Right lung (tissue), 10 donors: Measurements from ENCODE around the gene FAM43B. TPM values are rescaled to one million over a fixed set of nuclear protein-coding genes. Genes with fewer than 3 reads are reported as not detected.
"Not testable (repeated sequence)": the region's sequence is repeated elsewhere in the genome, so short reads cannot be mapped to it uniquely, and the experiment has no call there.

Source experiments
- DNase-seq, 2 donors: peaks; one replicate each; pipeline ENCODE4 v3.0.0-alpha.2; 2013
- long read RNA-seq, 8 donors: transcript quantifications; one replicate each; lab custom pipeline, GENCODE V29; 2026
- polyA plus RNA-seq, 5 donors: library from polyadenylated mRNA; unstranded; fragments of 120-200 nt; gene quantifications; one replicate each; pipeline versions ENCODE4 v1.2.1 to v1.2.3, GENCODE V29; 2013; ENCODE audit warnings: inconsistent platforms in 1 of 5, low replicate concordance in 1 of 5; ENCODE audit not compliant: insufficient read length in 5 of 5, insufficient read depth in 1 of 5

Gene FAM43B, protein sequence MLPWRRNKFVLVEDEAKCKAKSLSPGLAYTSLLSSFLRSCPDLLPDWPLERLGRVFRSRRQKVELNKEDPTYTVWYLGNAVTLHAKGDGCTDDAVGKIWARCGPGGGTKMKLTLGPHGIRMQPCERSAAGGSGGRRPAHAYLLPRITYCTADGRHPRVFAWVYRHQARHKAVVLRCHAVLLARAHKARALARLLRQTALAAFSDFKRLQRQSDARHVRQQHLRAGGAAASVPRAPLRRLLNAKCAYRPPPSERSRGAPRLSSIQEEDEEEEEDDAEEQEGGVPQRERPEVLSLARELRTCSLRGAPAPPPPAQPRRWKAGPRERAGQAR
- polyA plus RNA-seq: 1 to 10 TPM in 1 of 5 donors, under 1 TPM in 4; 0.33 to 1.3 (median 0.37) TPM
- long read RNA-seq, donor 1, partial matches to known transcripts: 0 of 1 reads
- long read RNA-seq, donor 1, other reads (novel, unspliced or antisense): 0 of 1 reads
- long read RNA-seq, donor 2, partial matches to known transcripts: 0 of 1 reads
- long read RNA-seq, donor 2, other reads (novel, unspliced or antisense): 0 of 1 reads
- long read RNA-seq, donor 3, partial matches to known transcripts: 0 of 2 reads
- long read RNA-seq, donor 3, other reads (novel, unspliced or antisense): 0 of 2 reads
- long read RNA-seq, donor 4: 0 reads
- long read RNA-seq, donor 5: 0 reads
- long read RNA-seq, donor 6, partial matches to known transcripts: 0 of 1 reads
- long read RNA-seq, donor 6, other reads (novel, unspliced or antisense): 0 of 1 reads
- long read RNA-seq, donor 7, partial matches to known transcripts: 0 of 1 reads
- long read RNA-seq, donor 7, other reads (novel, unspliced or antisense): 0 of 1 reads
- long read RNA-seq, donor 8: 0 reads

DNA sequence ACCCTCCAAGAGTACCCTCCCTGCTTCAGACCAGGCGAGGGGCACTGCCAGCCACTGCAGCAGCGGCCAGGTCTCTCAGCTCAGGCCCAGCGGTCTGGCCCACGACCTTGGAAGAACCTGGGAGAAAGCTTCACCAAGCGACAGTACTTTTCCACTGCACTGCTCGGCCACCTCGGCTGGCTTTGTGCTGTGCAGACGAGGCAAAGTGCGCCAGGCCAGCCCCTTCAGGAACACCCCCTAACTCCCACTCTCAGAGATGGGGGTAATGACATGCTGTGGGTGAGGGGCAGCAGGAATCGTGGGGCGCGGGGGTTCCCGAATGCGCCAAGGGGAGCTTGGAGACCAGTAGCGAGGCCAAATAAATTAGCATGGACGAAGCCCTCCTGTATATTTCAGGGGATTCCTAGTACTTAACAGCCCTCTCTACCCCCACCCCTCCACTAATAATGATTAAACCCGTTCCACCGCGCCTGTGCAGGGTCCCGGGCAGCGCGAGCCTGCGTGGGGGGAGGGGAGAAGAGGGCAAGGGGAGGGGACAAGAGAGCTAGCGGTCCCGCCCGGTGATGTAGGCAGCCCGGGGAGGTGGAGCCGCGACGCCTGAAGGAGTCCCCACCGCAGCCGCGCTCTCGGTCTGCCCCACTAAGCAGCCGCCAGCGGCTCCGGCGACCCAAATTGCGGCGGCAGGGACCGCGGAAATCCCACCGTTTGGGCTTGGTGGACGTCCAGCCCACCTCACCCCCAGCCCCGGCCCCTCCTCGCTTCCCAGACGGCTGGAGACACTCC, at the start of gene FAM43B:
Gene FAM43B, plus strand, starts transcription at position 629 of the 783 bp plus-strand sequence. CDS start 401 bp downstream, outside the sequence.
- DNase-seq: peak; percentile 77 to 83

DNA sequence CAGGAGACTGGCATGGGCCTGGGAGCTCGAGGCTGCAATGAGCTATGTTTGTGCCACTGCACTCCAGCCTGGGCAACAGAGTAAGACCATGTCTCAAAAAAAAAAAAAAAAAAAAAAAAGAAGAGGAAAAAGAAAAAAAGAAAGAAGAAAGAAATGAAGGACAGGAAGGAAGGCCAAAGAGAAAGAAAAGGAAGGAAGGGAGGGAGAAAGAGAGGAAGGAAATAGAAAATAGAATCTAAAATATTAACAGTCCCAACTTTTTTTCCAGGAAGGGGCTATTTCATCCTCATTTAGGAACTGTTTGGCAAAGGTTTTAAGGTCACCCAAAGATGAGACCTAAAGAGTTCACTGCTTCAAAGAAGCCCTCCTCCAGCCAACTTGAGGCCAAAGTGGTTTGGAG, 46.9 kb upstream of the FAM43B start:
- no peak for DNase-seq

DNA sequence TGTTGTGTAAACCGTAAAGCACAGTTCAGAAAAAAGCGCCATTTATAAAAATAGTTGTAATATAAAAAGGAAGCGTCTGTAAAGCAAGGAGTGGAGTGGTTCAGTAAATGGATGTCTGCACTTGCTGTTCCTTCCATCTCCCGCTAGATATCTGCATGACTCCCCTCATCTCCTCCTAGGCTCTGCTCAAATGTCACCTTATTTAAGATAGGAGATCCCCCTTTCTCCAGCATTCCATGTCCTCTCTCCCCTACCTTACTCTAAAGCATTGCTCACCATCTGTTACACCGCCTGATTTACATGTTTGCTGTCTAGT, 45.2 kb upstream of the FAM43B start:
- no peak for DNase-seq

DNA sequence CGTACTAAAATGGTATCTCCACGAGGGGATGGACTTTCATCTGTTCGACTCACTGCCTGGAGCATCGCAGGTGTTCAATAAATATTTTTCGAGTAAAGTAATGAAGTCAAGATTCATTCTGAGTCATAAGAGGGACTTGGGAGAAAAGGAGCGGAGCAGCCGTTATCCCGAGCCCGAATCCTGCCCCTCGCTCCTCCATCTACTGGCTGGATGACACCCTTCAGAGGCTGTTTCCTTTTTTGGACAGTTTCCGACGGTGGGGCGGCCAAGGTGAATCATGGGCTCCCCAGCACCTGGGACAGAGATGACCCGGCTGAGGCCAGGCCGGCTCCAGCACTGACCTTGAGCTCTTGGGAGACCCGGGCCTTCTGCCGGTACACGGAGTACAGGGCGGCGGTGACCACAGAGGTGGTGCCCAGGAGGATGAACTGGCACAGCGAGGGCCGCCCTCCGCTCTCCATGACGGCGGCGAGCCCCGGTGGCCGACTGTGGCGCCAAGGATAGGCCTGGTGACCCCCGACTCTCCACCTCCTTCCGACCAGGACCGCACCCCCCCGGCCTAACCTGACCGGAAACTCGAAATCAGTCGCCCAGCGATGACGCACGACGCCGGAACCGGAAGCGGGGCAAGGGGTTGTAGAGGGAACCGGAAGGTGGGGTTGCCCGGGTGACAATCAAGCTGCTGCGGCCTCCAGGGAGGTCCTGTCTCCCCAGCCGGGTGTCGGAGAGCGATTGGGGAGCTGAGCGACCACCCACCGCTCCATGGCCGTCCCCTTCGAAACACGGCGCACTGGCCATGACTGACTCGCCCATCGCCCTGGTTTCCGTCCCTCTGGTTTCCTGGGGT, 44.6 kb upstream of the FAM43B start, which contains the start of gene MUL1:
Gene MUL1, minus strand, starts transcription at position 588 of the 847 bp plus-strand sequence. Its CDS starts 127 bp downstream, at position 461.
- peak; percentile 93 to 94 for DNase-seq

DNA sequence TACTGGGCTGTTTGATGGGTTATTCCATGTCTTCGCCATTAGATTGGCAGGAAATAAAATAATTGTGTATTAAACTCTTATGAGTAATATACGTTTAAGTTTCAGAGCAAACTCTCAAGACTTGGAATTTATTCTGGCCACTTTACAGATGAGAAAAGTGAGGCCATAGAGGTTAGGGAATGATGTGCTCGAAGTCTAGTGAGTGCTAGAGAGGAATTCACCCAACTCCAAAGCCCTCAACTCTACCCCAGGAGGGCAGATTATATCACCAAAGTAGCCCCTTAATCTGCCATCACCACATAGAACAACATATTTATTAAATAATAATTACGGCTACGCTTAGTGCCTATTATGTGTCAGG, 44.0 kb upstream of the FAM43B start:
- DNase-seq: no peak

DNA sequence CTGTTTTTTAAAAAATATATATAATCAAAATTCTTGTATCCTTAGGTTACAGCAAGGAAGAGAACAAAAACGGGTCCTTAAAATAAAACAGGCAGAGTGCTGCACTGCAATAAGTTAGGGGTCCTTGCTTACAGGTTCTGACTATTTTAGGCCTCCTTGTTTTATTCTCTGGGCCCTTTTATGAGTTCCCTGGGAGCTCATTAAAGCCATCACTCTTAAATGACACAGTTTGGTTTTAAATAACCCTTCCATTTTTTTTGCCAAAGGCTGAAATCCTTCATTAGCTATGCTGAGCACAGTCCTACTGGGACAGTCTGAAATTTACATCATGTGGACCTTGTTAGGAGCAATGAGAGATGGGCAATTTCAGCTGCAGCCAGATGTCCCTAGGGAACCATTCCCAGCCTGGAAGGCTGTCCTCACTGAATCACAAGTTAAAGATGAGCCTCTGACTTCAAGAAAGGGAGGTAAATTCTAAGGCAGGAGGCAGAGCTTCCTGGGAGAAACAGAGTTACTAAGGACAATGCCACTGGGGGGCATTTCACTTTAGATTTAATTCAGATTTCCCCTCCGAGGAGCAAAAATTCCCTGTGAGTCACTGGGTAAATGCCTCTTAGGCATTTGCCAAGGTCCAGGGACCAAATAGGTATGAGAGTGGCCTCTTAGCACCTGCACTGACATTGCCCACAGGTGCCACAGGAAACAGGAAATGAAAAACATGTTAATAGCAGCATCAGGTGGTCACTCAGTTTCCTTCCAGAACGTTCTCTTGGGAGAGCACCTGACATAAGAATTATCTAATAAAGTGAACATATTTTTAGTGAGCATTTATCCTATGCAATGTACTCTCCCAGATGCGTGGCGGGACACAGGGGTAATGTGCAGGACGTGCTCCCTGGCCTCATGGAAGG, 40.6 kb upstream of the FAM43B start:
- DNase-seq: no peak

DNA sequence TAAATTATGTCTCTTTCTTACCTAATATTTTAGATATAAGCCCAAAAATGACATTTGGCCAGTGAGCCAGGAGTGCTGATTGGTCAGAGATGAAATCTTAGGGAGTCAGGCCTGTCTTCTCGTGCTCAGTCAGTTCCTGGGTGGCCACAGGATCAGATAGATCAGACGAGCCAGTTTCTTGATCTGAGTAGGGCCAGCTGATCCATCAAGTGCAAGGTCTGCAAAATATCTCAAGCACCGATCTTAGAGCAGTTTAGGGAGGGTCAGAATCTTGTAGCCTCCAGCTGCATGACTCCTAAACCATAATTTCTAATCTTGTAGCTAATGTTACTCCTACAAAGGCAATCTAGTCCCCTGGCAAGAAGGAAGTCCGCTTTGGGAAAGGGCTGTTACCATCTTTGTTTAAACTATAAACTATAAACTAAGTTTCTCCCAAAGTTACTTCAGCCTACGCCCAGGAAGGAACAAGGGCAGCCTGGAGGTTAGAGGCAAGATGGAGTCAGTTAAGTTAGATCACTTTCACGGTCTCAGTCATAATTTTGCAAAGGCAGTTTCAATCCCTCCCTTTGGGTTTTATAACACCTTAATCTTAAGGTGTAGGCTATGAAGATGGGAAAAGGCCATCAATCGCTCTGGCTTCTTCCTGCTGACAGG, 32.6 kb upstream of the FAM43B start:
- DNase-seq: not testable (repeated sequence)

DNA sequence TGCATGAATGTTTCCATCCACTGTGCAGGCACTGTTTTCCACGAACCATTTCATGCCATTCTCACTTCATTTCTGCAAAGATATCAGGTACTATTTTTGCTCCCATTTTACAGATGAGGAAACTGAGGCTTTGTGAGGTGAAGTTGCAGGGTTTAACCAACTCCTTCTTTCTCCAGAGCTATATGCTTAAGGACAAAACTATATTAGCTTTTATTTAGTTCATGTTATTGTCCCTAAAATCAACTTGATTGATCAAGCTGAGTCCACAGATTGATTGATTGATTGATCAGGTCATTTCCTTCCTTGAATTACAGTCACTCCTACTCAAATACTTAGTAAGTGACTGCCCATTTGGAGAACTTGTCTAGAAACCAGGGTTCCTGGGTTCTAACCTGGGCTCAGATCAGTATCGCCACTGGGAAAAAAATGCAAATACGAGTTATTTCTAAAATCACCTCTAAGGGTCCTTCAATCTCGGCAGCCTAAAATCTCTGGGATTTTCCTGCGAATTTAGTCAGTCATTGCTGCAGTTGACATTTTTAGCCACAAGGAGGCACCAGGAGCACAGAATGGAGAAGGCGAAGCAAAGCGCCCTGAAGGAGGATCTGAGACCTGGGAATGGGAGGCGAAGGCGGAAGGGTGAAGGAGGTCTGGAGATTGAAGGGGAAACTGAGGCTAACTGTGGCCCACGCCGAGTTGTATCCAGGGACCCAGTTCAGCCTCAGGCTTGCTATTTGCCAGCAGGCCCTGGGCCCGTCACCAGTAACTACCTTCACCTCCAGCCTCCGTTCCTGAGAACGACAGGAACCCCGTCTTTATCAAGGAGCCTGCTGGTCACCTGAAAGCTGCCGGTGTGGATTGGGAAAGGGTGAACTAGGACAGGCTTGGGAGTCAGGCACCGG, 30.2 kb upstream of the FAM43B start:
- peak; percentile 59 to 73 for DNase-seq

DNA sequence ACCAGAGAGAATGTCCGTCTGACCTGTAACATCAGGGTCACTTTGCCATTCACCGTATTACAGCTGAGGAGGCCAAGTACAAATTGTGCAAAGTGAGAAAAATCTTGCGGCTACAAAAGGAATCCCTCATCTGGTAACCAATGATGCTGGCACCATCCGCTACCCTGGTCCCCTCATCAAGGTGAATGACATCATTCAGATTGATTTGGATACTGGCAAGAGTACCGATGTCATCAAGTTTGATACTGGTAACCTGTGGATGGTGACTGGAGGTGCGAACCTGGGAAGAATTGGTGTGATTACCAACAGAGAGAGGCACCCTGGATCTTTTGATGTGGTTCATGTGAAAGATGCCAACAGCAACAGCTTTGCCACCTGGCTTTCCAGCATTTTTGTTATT, 26.1 kb upstream of the FAM43B start:
- no peak for DNase-seq

DNA sequence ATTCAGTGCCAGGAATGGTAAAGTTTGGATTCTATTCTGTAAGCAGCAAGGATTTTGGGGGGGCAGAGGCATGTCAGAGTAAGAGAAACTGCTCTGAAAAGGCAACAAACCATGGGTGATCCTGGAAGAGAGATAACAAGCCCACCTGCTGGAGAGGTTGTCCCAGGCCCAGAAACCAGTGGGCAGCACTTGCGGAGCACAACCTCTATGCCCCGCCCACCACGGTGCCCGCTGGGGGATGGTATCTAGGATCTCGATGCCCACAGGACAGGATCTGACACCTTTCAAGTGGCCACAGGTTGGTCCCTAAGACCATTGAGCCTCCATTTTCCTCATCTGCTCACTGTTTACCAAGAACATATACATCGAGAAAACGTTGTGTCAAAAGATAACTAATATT, 24.2 kb upstream of the FAM43B start:
- no peak for DNase-seq

DNA sequence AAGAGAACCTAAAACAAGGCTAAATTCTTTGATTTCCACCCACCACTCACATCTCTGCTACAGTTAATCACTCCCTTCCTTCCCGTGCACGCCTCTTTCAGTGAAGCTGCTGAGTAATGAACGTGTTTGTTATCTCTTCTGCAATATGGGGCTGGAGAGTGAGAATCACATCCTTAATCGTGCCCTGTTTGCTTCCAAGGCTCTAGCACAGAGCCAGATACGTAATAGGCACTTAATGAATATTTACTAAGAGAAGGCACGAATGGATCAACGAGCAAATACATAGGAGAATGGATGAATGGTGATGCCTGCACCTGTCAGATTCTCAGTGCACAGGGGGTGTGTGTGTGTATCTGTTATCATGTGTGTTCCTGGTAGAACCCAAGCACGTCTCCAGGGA, 22.1 kb upstream of the FAM43B start:
- no peak for DNase-seq

DNA sequence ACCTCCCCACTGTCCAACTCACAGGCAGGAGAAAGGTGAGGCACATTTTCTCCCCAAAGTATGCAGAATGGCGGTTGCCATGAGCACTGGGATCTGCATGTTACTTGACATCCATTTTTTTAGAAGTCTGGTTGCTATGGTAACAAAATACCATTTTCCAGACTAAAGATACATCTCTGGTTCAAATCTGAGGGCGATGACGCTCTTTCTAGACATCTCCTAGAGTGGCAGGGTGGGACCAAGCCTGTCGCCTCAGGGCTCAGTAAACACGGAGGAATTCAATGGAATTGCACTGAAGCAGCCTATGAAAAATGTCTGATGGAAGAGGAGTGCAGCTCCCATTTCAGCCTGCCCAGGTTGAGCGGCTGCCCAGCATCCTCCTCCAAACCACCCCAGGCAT, 21.5 kb upstream of the FAM43B start:
- no peak for DNase-seq

DNA sequence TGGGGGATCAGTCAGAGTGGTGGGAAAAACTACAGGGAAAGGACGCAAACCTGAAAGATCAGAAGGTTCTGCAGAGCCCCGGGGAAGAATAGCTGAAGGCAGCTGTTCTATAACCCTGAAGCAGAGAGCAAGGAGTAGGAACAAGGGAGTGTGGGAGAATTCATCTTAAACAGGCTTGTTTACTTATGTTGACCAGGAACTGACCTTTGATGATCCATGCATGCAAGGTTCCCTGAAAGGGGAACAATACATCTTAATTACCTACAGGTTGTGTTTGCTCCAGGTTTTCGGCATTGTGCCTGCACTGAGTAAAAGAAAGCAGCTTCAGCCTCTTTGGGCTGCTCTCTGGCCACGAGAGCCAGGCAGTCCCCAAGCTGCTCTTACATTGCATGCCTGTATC, 18.7 kb upstream of the FAM43B start:
- no peak for DNase-seq

DNA sequence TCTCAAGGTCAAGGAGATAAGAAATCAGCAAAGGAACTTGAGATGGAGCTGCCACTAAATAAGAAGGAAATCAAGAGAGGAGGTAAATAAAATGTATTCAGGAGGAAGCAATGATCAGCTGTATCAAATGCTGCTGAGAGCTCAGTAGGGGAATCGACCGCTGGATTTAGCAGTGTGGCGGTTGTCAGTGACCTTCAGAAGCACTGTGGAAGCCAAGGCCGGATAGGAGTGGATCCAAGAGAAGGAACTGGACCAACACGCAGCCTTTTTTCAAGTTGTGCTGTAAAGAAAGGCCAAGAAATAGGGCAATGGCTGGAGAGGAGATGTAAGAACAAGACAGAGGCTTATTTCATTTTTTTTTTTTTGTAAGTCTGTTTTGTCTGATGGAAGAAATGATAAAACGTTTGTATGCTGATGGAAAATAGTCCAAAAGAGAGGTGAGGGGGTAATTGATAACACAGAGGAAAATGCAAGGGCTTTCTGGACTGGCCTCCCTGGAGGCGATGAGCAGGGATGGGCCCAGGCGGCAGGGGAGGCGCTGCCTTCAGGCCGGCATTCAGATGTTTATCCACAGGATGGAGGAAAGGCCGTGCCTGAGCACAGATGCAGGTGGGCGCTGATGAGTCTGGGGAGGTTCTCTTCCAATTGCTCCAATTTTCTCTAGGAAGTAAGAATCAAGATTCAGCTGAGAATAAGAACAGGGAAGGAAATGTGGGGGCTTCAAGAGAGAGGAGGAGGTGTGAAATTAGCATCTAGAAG, 17.5 kb upstream of the FAM43B start:
- DNase-seq: no peak

DNA sequence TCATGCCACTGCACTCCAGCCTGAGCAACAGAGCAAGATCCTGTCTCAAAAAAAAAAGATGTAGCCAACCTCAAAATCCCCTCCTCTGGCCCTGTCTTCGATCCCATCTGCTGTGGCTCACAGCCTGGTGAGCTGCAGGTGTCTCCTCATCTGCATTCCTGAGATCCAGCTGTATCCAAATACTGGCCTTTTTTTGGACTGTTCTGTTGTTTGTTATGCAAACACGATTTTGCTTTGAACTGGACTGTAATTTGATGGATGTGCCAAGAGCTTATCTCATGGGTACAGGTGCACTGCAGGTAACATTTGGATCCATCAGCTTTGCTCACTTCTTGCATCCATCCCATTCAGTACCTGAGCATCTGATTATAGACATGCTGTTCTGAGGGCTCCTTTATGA, 14.1 kb upstream of the FAM43B start:
- no peak for DNase-seq

DNA sequence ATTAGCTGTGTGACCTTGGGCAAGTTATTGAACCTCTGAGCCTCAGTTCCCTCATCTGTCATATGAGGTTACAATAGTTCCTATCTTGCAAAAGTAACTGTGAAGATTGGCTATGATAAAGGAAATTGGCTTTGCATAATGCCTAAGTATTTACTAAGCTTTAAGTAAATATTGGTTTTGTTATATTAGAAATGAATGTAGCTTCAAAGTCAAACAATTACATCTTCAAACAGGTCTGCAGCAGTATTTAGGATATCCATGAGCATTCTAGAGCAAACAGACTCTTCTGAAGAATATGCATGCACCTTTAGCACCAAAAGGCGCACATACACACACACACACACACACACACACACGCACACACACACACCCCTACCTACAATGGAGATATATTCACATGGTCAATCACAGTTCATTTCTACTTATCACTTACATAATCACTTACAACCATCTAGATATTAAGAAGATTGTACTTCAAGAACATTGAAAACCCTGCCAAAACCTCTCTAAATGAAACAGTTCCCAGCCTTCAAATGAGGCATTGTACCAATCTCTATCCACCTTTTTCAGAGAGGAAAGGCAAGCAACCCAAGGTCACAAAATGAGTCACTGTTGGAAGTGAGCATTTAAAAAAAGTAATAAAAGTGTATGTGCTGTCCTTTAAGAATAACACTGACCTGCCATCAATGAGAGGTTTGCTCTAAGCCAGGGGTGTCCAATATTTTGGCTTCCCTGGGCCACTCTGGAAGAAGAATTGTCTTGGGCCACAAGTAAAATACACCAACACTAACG, 13.4 kb upstream of the FAM43B start:
- DNase-seq: no peak

DNA sequence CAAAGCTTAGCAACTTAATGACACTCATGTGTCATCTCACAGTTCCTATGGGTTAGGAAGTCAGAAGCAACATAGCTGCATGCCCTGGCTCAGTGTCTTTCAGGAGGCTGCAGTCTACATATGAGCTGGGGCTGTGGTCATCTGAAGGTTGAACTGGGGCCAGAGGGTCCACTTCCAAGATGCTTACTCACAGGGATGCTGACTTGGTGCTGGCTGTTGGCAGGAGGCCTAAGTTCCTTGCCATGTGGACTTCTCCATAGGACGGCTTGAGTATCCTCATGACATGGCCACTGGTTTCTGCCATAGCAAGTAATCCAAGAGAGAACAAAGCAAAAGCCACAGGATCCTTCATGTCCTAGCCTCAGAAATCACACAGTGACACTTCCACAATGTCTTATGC, 12.1 kb upstream of the FAM43B start:
- no peak for DNase-seq
